HCT116 (cell line): ENCODE measurements around the gene DHRS7C. TPM values are rescaled to one million over a fixed set of nuclear protein-coding genes. Genes with fewer than 3 reads are reported as not detected.

Source experiments
- ATAC-seq: fragments of 200-7000 bp; cut with Tn5 transposase; 2 replicates; pipeline ENCODE4 v1.9.1; 2020; ENCODE audit warnings: mild to moderate bottlenecking, moderate library complexity
- BruUV-seq: library from RNA; stranded (reverse); fragments of 400-500 nt; replicated peaks from 2 replicates; lab custom pipeline; 2021; lab: Mats Ljungman, UMichigan
- CTCF ChIA-PET: fragments of 300-600 bp; sonication (Branson Sonifier 250); formaldehyde crosslinking; loops from one replicate; lab custom pipeline; 2021; ENCODE audit warnings: antibody characterized with exemption; lab: Charles Lee
- POLR2A ChIA-PET: fragments of 300-600, 350-600 bp; sonication (Branson Sonifier 250); formaldehyde crosslinking; loops from one replicate; lab custom pipeline; 2021; ENCODE audit warnings: antibody characterized with exemption; lab: Charles Lee
- RAD21 ChIA-PET, 2 experiments: fragments of 300-600 bp; sonication (Branson Sonifier 250); formaldehyde crosslinking; loops; one replicate each; lab custom pipeline; 2023; ENCODE audit warnings: low total read pairs in 2 of 2; ENCODE audit not compliant: uncharacterized antibody in 2 of 2, unreplicated experiment in 2 of 2, low non-redundant PET in 1 of 2; lab: Charles Lee
- DNase-seq: peaks from one replicate; pipeline ENCODE4 v3.0.0-alpha.2; 2010; ENCODE audit warnings: low read depth, low spot score
- H2AFZ ChIP-seq: fragments of 200-600 bp; shearing (Covaris generic), sonication (generic); 2 replicates; pipeline ENCODE4 v1.6.1; 2017; ENCODE audit warnings: low read depth, mixed run types, mixed read lengths, antibody characterized with exemption, low read length; ENCODE audit not compliant: poor library complexity, severe bottlenecking
- H3K27ac ChIP-seq: 2 replicates; pipeline ENCODE4 v1.5.1; 2012; ENCODE audit warnings: low read depth, low read length
- H3K27me3 ChIP-seq: fragments of 200-600 bp; sonication (generic); 2 replicates; pipeline ENCODE4 v1.6.1; 2016; ENCODE audit warnings: mixed run types, low read length, mixed read lengths; ENCODE audit not compliant: insufficient read depth
- H3K36me3 ChIP-seq, 2 experiments: fragments of 200-500 bp in 1 of 2; fragments of 200-600 bp in 1 of 2; sonication (Bioruptor generic) in 1 of 2; sonication (generic) in 1 of 2; 2 replicates each; pipeline versions ENCODE4 v1.5.1 to v1.6.1; 2014 to 2016; ENCODE audit warnings: low read length in 2 of 2, inconsistent platforms in 1 of 2, mixed read lengths in 1 of 2, mixed run types in 1 of 2; ENCODE audit not compliant: insufficient read depth in 2 of 2, control insufficient read depth in 1 of 2
- H3K4me1 ChIP-seq, 2 experiments: fragments of 200-600 bp in 1 of 2; sonication (generic) in 1 of 2; 2 replicates each; pipeline versions ENCODE4 v1.5.1 to v1.6.1; 2012 to 2017; ENCODE audit warnings: low read length in 2 of 2, inconsistent platforms in 1 of 2, mild to moderate bottlenecking in 1 of 2, mixed read lengths in 1 of 2, mixed run types in 1 of 2, moderate library complexity in 1 of 2; ENCODE audit not compliant: insufficient read depth in 2 of 2, control insufficient read depth in 1 of 2
- H3K4me2 ChIP-seq: fragments of 200-600 bp; sonication (generic); 2 replicates; pipeline ENCODE4 v1.6.1; 2017; ENCODE audit warnings: mixed run types, low read length, mixed read lengths
- H3K4me3 ChIP-seq, 2 experiments: fragments of 200-600 bp in 1 of 2; sonication (generic) in 1 of 2; replicated peaks in 1 of 2; 2 replicates each; pipeline ENCODE4 v1.5.1; 2011 to 2016; ENCODE audit warnings: low read length in 2 of 2, control low read depth in 1 of 2, low read depth in 1 of 2, mild to moderate bottlenecking in 1 of 2, mixed read lengths in 1 of 2, mixed run types in 1 of 2
- H3K79me2 ChIP-seq: fragments of 200-600 bp; sonication (generic); 2 replicates; pipeline ENCODE4 v1.6.1; 2017; ENCODE audit warnings: mild to moderate bottlenecking, mixed run types, low read length, moderate library complexity, mixed read lengths; ENCODE audit not compliant: insufficient read depth
- H3K9ac ChIP-seq: fragments of 200-600 bp; sonication (generic); 2 replicates; pipeline ENCODE4 v1.6.1; 2016; ENCODE audit warnings: low read length, mixed read lengths
- H3K9me2 ChIP-seq: fragments of 200-600 bp; sonication (generic), shearing (Covaris generic); 2 replicates; pipeline ENCODE4 v1.6.1; 2017; ENCODE audit warnings: mixed run types, mild to moderate bottlenecking, moderate library complexity; ENCODE audit not compliant: insufficient read depth
- H3K9me3 ChIP-seq, 2 experiments: fragments of 200-500 bp in 1 of 2; fragments of 200-600 bp in 1 of 2; sonication (Bioruptor generic) in 1 of 2; sonication (generic) in 1 of 2; 2 replicates each; pipeline ENCODE4 v1.6.1; 2014 to 2017; ENCODE audit warnings: low read length in 2 of 2, mixed read lengths in 2 of 2, inconsistent platforms in 1 of 2, low read depth in 1 of 2, mild to moderate bottlenecking in 1 of 2, mixed run types in 1 of 2, moderate library complexity in 1 of 2; ENCODE audit not compliant: control insufficient read depth in 1 of 2, insufficient read depth in 1 of 2
- H4K20me1 ChIP-seq: fragments of 200-600 bp; sonication (generic), shearing (Covaris generic); 2 replicates; pipeline ENCODE4 v1.6.1; 2017; ENCODE audit warnings: mixed run types, mild to moderate bottlenecking, moderate library complexity; ENCODE audit not compliant: insufficient read depth
- ATF3 ChIP-seq: IDR thresholded peaks from 2 replicates; pipeline ENCODE4 v1.6.1; 2012
- EGR1 ChIP-seq: IDR thresholded peaks from 2 replicates; pipeline ENCODE4 v1.6.1; 2012; ENCODE audit warnings: low read depth
- ELF1 ChIP-seq: IDR thresholded peaks from 2 replicates; pipeline ENCODE4 v1.6.1; 2012; ENCODE audit warnings: low read depth, borderline replicate concordance
- EZH2phosphoT487 ChIP-seq: fragments of 200-600 bp; IDR thresholded peaks from 2 replicates; pipeline ENCODE4 v1.6.1; 2018; ENCODE audit warnings: antibody characterized with exemption, borderline replicate concordance
- JUND ChIP-seq: IDR thresholded peaks from 2 replicates; pipeline ENCODE4 v1.6.1; 2012
- POLR2A ChIP-seq: IDR thresholded peaks from 2 replicates; pipeline ENCODE4 v1.7.0; 2011; ENCODE audit warnings: borderline replicate concordance; ENCODE audit not compliant: insufficient read depth, insufficient read length; ENCODE audit errors: extremely low read depth
- POLR2AphosphoS5 ChIP-seq: IDR thresholded peaks from 2 replicates; pipeline ENCODE4 v1.6.1; 2011; ENCODE audit warnings: mild to moderate bottlenecking, low read depth, low read length, moderate library complexity
- RAD21 ChIP-seq: IDR thresholded peaks from 2 replicates; pipeline ENCODE4 v1.6.1; 2012; ENCODE audit warnings: low read depth, mild to moderate bottlenecking
- REST ChIP-seq: IDR thresholded peaks from 2 replicates; pipeline ENCODE4 v1.6.1; 2012; ENCODE audit warnings: low read depth
- SIN3A ChIP-seq: IDR thresholded peaks from 2 replicates; pipeline ENCODE4 v1.6.1; 2012; ENCODE audit warnings: low read depth
- SP1 ChIP-seq: IDR thresholded peaks from 2 replicates; pipeline ENCODE4 v1.6.1; 2012; ENCODE audit warnings: low read depth
- SRF ChIP-seq: IDR thresholded peaks from 2 replicates; pipeline ENCODE4 v1.6.1; 2012; ENCODE audit warnings: low read depth
- TCF7L2 ChIP-seq: IDR thresholded peaks from 2 replicates; pipeline ENCODE4 v1.7.0; 2011; ENCODE audit warnings: borderline replicate concordance, inconsistent platforms; ENCODE audit not compliant: insufficient read depth, insufficient read length; ENCODE audit errors: extremely low read depth
- YY1 ChIP-seq: IDR thresholded peaks from 2 replicates; pipeline ENCODE4 v1.6.1; 2011; ENCODE audit warnings: low read length, low read depth, moderate library complexity, mild to moderate bottlenecking; ENCODE audit not compliant: insufficient replicate concordance; ENCODE audit errors: extremely low read depth
- ZFX ChIP-seq: fragments of 450-650 bp; IDR thresholded peaks from 2 replicates; pipeline ENCODE4 v1.6.1; 2017
- ZNF274 ChIP-seq: fragments of 200-500 bp; sonication (Bioruptor generic); IDR thresholded peaks from 2 replicates; pipeline ENCODE4 v1.6.1; 2014; ENCODE audit warnings: mild to moderate bottlenecking, low read depth, low read length, inconsistent platforms
- intact Hi-C: fragments of 100-400 bp; cut with micrococcal nuclease; formaldehyde crosslinking; loops from 2 replicates; pipeline ENCODE4 v1.10.0; 2022
- total RNA-seq: library from RNA; stranded (reverse); gene quantifications from one replicate; pipeline ENCODE4 v1.2.1, GENCODE V29; 2021; ENCODE audit not compliant: unreplicated experiment
- TF ChIP-seq, protein P1 (sequence below): IDR thresholded peaks from 2 replicates; pipeline ENCODE4 v1.6.1; 2011; ENCODE audit warnings: mild to moderate bottlenecking, low read length, moderate library complexity; ENCODE audit not compliant: insufficient replicate concordance; ENCODE audit errors: extremely low read depth
- TF ChIP-seq, protein P2 (sequence below), 3 experiments: fragments of 200-600 bp in 1 of 3; sonication (generic) in 1 of 3; IDR thresholded peaks in 2 of 3; conservative IDR thresholded peaks in 1 of 3; 2 replicates each; pipeline ENCODE4 v1.5.1; 2012 to 2017; ENCODE audit warnings: low read depth in 2 of 3, low read length in 2 of 3, antibody characterized with exemption in 1 of 3, borderline replicate concordance in 1 of 3, control low read depth in 1 of 3, mild to moderate bottlenecking in 1 of 3, mixed read lengths in 1 of 3, mixed run types in 1 of 3, moderate library complexity in 1 of 3; ENCODE audit not compliant: insufficient read depth in 1 of 3

The DHRS7C gene
- total RNA-seq, 1 experiment from 2014 or later, result not detected

- H3K4me3 ChIP-seq, result no peak overlapping the region
- no peak for DNase-seq
- ChIA-PET POLR2A (no interaction called here), RAD21 (no interaction called here), CTCF (no interaction called here)
- no TSS peak for BruUV-seq
- H3K4me1 ChIP-seq, result peaks cover 0 to 7% of the 10 kb centered on the region in 2 experiments; a peak in 2 of 4 replicates
- H3K79me2 ChIP-seq, result no peaks in the 10 kb centered on the region
- no peak overlapping the region for H3K4me2 ChIP-seq
- TF ChIP-seq, protein P1, sequence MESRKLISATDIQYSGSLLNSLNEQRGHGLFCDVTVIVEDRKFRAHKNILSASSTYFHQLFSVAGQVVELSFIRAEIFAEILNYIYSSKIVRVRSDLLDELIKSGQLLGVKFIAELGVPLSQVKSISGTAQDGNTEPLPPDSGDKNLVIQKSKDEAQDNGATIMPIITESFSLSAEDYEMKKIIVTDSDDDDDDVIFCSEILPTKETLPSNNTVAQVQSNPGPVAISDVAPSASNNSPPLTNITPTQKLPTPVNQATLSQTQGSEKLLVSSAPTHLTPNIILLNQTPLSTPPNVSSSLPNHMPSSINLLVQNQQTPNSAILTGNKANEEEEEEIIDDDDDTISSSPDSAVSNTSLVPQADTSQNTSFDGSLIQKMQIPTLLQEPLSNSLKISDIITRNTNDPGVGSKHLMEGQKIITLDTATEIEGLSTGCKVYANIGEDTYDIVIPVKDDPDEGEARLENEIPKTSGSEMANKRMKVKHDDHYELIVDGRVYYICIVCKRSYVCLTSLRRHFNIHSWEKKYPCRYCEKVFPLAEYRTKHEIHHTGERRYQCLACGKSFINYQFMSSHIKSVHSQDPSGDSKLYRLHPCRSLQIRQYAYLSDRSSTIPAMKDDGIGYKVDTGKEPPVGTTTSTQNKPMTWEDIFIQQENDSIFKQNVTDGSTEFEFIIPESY, result no peak
- TF ChIP-seq EZH2phosphoT487, result no peak
- no peak for TF ChIP-seq POLR2AphosphoS5
- no peak for TF ChIP-seq SP1
- no peak for TF ChIP-seq SRF
- TF ChIP-seq REST, result no peak
- no peak for TF ChIP-seq ZNF274
- no peak for TF ChIP-seq ATF3
- no peak for TF ChIP-seq ZFX
- no peak for TF ChIP-seq JUND
- TF ChIP-seq TCF7L2, result no peak
- no peak for TF ChIP-seq RAD21
- TF ChIP-seq SIN3A, result no peak
- TF ChIP-seq, protein P2, sequence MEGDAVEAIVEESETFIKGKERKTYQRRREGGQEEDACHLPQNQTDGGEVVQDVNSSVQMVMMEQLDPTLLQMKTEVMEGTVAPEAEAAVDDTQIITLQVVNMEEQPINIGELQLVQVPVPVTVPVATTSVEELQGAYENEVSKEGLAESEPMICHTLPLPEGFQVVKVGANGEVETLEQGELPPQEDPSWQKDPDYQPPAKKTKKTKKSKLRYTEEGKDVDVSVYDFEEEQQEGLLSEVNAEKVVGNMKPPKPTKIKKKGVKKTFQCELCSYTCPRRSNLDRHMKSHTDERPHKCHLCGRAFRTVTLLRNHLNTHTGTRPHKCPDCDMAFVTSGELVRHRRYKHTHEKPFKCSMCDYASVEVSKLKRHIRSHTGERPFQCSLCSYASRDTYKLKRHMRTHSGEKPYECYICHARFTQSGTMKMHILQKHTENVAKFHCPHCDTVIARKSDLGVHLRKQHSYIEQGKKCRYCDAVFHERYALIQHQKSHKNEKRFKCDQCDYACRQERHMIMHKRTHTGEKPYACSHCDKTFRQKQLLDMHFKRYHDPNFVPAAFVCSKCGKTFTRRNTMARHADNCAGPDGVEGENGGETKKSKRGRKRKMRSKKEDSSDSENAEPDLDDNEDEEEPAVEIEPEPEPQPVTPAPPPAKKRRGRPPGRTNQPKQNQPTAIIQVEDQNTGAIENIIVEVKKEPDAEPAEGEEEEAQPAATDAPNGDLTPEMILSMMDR (IDR thresholded peaks at IDR 0.05 in 2 of 3, conservative IDR thresholded peaks at IDR 0.05 in 1 of 3; ENCODE audit: borderline replicate concordance in 1 of 3, insufficient read depth in 1 of 3, low read depth in 2 of 3, low read length in 2 of 3), result no peak
- no peak for TF ChIP-seq YY1
- TF ChIP-seq EGR1, result no peak
- no peak for TF ChIP-seq ELF1
- TF ChIP-seq POLR2A, result no peak
- H3K27ac ChIP-seq, result no peak overlapping the region
- no peaks in the 10 kb centered on the region for H3K9me3 ChIP-seq
- H3K9ac ChIP-seq, result no peak overlapping the region
- ATAC-seq, result no peak
- no peaks in the 10 kb centered on the region for H3K36me3 ChIP-seq
- no peak overlapping the region for H2AFZ ChIP-seq
- no peaks in the 10 kb centered on the region for H3K9me2 ChIP-seq
- H4K20me1 ChIP-seq, result no peaks in the 10 kb centered on the region
- no peaks in the 10 kb centered on the region for H3K27me3 ChIP-seq
- intact Hi-C loops, result no loop called here
These were observed 23.0 kb upstream of the DHRS7C start for GRCh38 chr17:9814337-9814945.
